Panc1 (cell line): ENCODE results near the gene MYCBP2. TPM values are rescaled to one million over a fixed set of nuclear protein-coding genes. Genes with fewer than 3 reads are reported as not detected.

Experiments used
- ATAC-seq: fragments of 200-7000 bp; cut with Tn5 transposase; 2 replicates; pipeline ENCODE4 v1.9.1; 2020; ENCODE audit warnings: mild to moderate bottlenecking, moderate library complexity
- BruUV-seq: library from RNA; stranded (reverse); fragments of 400-500 nt; replicated peaks from 2 replicates; lab custom pipeline; 2021; lab: Mats Ljungman, UMichigan
- CTCF ChIA-PET: fragments of 300-600 bp; sonication (Branson Sonifier 250); formaldehyde crosslinking; loops from one replicate; lab custom pipeline; 2022; ENCODE audit warnings: antibody characterized with exemption; lab: Charles Lee
- POLR2A ChIA-PET: fragments of 300-600 bp; sonication (Branson Sonifier 250); formaldehyde crosslinking; loops from one replicate; lab custom pipeline; 2022; ENCODE audit warnings: antibody characterized with exemption; lab: Charles Lee
- DNase-seq: peaks from one replicate; pipeline ENCODE4 v3.0.0-alpha.2; 2010; ENCODE audit warnings: low read depth, low spot score
- H3K27ac ChIP-seq: 2 replicates; pipeline ENCODE4 v1.5.1; 2011; ENCODE audit warnings: mild to moderate bottlenecking, low read length, inconsistent platforms
- H3K27me3 ChIP-seq: fragments of 200-500 bp; sonication (Bioruptor generic); 2 replicates; pipeline ENCODE4 v1.6.0; 2014; ENCODE audit warnings: low read length, inconsistent platforms; ENCODE audit not compliant: control insufficient read depth, insufficient read depth
- H3K36me3 ChIP-seq: fragments of 200-500 bp; sonication (Bioruptor generic); 2 replicates; pipeline ENCODE4 v1.5.1; 2014; ENCODE audit warnings: inconsistent platforms, mild to moderate bottlenecking, low read length, moderate library complexity; ENCODE audit not compliant: control insufficient read depth, insufficient read depth
- H3K4me1 ChIP-seq: 2 replicates; pipeline ENCODE4 v1.5.1; 2011; ENCODE audit warnings: inconsistent platforms, mild to moderate bottlenecking, low read length, moderate library complexity; ENCODE audit not compliant: control insufficient read depth, insufficient read depth
- H3K4me3 ChIP-seq, 2 experiments: 2 replicates each; pipeline ENCODE4 v1.5.1; 2011 to 2012; ENCODE audit warnings: low read depth in 2 of 2, low read length in 2 of 2, mild to moderate bottlenecking in 2 of 2, inconsistent platforms in 1 of 2, moderate library complexity in 1 of 2
- H3K9me3 ChIP-seq: fragments of 200-500 bp; sonication (Bioruptor generic); 2 replicates; pipeline ENCODE4 v1.5.1; 2014; ENCODE audit warnings: low read depth, mild to moderate bottlenecking, inconsistent platforms, low read length, moderate library complexity; ENCODE audit not compliant: control insufficient read depth, insufficient read depth
- POLR2AphosphoS5 ChIP-seq: IDR thresholded peaks from 2 replicates; pipeline ENCODE4 v1.6.1; 2012; ENCODE audit warnings: mild to moderate bottlenecking, low read depth, low read length, moderate library complexity
- REST ChIP-seq, 2 experiments: IDR thresholded peaks; 2 replicates each; pipeline ENCODE4 v1.6.1; 2011 to 2012; ENCODE audit warnings: low read depth in 2 of 2, control low read depth in 1 of 2, low read length in 1 of 2, mild to moderate bottlenecking in 1 of 2, moderate library complexity in 1 of 2; ENCODE audit not compliant: insufficient read depth in 1 of 2
- SIN3A ChIP-seq: IDR thresholded peaks from 2 replicates; pipeline ENCODE4 v1.6.1; 2012; ENCODE audit warnings: low read depth, mild to moderate bottlenecking, low read length, moderate library complexity, borderline replicate concordance; ENCODE audit not compliant: insufficient read depth
- TCF7L2 ChIP-seq: IDR thresholded peaks from 2 replicates; pipeline ENCODE4 v1.6.1; 2011; ENCODE audit warnings: mild to moderate bottlenecking, low read depth, low read length, inconsistent platforms
- in situ Hi-C: cut with HindIII; loops from 2 replicates; pipeline ENCODE4 v1.10.0; 2016; ENCODE audit warnings: low sequenced_read_pairs, low pct_unique_long_range_greater_than_20kb
- intact Hi-C: fragments of 100-400 bp; cut with micrococcal nuclease; formaldehyde crosslinking; loops from one replicate; pipeline ENCODE4 v1.10.0; 2022; ENCODE audit not compliant: unreplicated experiment
- total RNA-seq: library from RNA; stranded (reverse); gene quantifications from one replicate; pipeline ENCODE4 v1.2.1, GENCODE V29; 2021; ENCODE audit not compliant: unreplicated experiment
- TF ChIP-seq, protein P1 (sequence below): fragments of 450-650 bp; IDR thresholded peaks from 2 replicates; pipeline ENCODE4 v1.5.1; 2017; ENCODE audit warnings: mild to moderate bottlenecking

The MYCBP2 gene
- total RNA-seq, 1 experiment from 2014 or later: 41.4 TPM

DNA sequence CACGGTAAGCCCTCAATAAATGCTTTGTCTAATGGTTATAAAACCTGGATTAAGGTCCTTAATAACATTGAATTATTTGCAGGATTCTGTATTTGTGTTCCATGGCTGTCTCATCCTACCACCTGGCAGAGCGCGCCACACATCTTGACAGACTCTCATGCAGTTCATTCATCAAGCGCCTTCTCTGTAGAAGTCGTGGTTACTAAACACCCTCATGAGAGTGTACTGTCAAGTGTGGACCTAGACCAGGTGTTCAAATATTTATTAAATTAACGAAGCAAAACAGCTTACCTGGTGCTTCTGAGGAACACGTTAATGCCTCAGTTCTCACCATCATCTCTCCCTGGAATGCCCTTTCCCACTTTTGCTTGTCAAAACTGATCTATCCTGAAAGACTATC lies 286.8 kb downstream of the MYCBP2 start:
- no TSS peak for BruUV-seq
- Histone ChIP-seq H3K36me3 (no peaks in the 10 kb centered on the region; the same call in 1 of the 2 replicates), H3K4me3 (no peak overlapping the region), H3K9me3 (no peaks in the 10 kb centered on the region), H3K27me3 (no peaks in the 10 kb centered on the region), H3K27ac (no peak overlapping the region), H3K4me1 (no peaks in the 10 kb centered on the region)
- POLR2A ChIA-PET: no interaction called here
- DNase-seq (no peak), ATAC-seq (no peak)
- CTCF ChIA-PET: no interaction called here
- TF ChIP-seq POLR2AphosphoS5: no peak
- TF ChIP-seq REST (IDR thresholded peaks at IDR 0.05; ENCODE audit: insufficient read depth in 1 of 2, low read depth in 2 of 2, low read length in 1 of 2): no peak
- in situ Hi-C loops: no loop called here
- intact Hi-C loops: no loop called here

- BruUV-seq: no TSS peak
- Histone ChIP-seq H3K4me1 (no peaks in the 10 kb centered on the region), H3K27ac (no peak overlapping the region), H3K36me3 (no peaks in the 10 kb centered on the region), H3K9me3 (no peaks in the 10 kb centered on the region), H3K27me3 (no peaks in the 10 kb centered on the region), H3K4me3 (no peak overlapping the region)
- ChIA-PET POLR2A (no interaction called here), CTCF (no interaction called here)
- DNase-seq (no peak), ATAC-seq (no peak)
- intact Hi-C loops (no loop called here), in situ Hi-C loops (no loop called here)
- no peak for TF ChIP-seq SIN3A
- no peak for TF ChIP-seq POLR2AphosphoS5
- TF ChIP-seq REST (IDR thresholded peaks at IDR 0.05; ENCODE audit: insufficient read depth in 1 of 2, low read depth in 2 of 2, low read length in 1 of 2): no peak
- TF ChIP-seq TCF7L2: no peak
- TF ChIP-seq, protein P1, sequence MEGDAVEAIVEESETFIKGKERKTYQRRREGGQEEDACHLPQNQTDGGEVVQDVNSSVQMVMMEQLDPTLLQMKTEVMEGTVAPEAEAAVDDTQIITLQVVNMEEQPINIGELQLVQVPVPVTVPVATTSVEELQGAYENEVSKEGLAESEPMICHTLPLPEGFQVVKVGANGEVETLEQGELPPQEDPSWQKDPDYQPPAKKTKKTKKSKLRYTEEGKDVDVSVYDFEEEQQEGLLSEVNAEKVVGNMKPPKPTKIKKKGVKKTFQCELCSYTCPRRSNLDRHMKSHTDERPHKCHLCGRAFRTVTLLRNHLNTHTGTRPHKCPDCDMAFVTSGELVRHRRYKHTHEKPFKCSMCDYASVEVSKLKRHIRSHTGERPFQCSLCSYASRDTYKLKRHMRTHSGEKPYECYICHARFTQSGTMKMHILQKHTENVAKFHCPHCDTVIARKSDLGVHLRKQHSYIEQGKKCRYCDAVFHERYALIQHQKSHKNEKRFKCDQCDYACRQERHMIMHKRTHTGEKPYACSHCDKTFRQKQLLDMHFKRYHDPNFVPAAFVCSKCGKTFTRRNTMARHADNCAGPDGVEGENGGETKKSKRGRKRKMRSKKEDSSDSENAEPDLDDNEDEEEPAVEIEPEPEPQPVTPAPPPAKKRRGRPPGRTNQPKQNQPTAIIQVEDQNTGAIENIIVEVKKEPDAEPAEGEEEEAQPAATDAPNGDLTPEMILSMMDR: no peak
Measured at GRCh38 chr13:77038907-77039480, 287.9 kb downstream of the MYCBP2 start.
